AG04450 (cell line): ENCODE measurements around the gene COL6A2. TPM values are rescaled to one million over a fixed set of nuclear protein-coding genes. Genes with fewer than 3 reads are reported as not detected.

ENCODE experiments used
- CTCF ChIA-PET: fragments of 300-600, 350-600 bp; formaldehyde crosslinking; extraction: SDS; loops from one replicate; lab custom pipeline; 2022; ENCODE audit warnings: antibody characterized with exemption, inconsistent platforms; lab: Charles Lee
- POLR2A ChIA-PET: fragments of 350-600 bp; formaldehyde crosslinking; extraction: SDS; loops from one replicate; lab custom pipeline; 2021; ENCODE audit warnings: antibody characterized with exemption, inconsistent platforms; lab: Yijun Ruan, JAX
- DNase-seq: peaks from one replicate; pipeline ENCODE4 v3.0.0-alpha.2; 2011; ENCODE audit warnings: low read depth, low spot score
- H3K27ac ChIP-seq: one replicate; pipeline ENCODE4 v1.5.1; 2012; ENCODE audit warnings: low read depth, low read length, control low read depth
- H3K27me3 ChIP-seq: one replicate; pipeline ENCODE4 v1.6.0; 2012; ENCODE audit warnings: low read length; ENCODE audit not compliant: control insufficient read depth, insufficient read depth
- H3K4me3 ChIP-seq: 2 replicates; pipeline ENCODE4 v1.5.1; 2011; ENCODE audit warnings: mild to moderate bottlenecking, low read depth, low read length, control low read depth
- H3K9me3 ChIP-seq: 2 replicates; pipeline ENCODE4 v1.5.1; 2012; ENCODE audit warnings: low read length; ENCODE audit not compliant: control insufficient read depth, insufficient read depth
- polyA plus RNA-seq: library from polyadenylated mRNA; depleted of rRNA; stranded (reverse); fragments of >200 nt; gene quantifications from 2 replicates; pipeline ENCODE4 v1.2.3, GENCODE V29; 2011
- TF ChIP-seq, protein P1 (sequence below): IDR thresholded peaks from 2 replicates; pipeline ENCODE4 v1.5.1; 2011; ENCODE audit warnings: low read depth, low read length, control low read depth, inconsistent platforms

COL6A2 gene
- polyA plus RNA-seq, 1 experiment, result 454 TPM

DNA sequence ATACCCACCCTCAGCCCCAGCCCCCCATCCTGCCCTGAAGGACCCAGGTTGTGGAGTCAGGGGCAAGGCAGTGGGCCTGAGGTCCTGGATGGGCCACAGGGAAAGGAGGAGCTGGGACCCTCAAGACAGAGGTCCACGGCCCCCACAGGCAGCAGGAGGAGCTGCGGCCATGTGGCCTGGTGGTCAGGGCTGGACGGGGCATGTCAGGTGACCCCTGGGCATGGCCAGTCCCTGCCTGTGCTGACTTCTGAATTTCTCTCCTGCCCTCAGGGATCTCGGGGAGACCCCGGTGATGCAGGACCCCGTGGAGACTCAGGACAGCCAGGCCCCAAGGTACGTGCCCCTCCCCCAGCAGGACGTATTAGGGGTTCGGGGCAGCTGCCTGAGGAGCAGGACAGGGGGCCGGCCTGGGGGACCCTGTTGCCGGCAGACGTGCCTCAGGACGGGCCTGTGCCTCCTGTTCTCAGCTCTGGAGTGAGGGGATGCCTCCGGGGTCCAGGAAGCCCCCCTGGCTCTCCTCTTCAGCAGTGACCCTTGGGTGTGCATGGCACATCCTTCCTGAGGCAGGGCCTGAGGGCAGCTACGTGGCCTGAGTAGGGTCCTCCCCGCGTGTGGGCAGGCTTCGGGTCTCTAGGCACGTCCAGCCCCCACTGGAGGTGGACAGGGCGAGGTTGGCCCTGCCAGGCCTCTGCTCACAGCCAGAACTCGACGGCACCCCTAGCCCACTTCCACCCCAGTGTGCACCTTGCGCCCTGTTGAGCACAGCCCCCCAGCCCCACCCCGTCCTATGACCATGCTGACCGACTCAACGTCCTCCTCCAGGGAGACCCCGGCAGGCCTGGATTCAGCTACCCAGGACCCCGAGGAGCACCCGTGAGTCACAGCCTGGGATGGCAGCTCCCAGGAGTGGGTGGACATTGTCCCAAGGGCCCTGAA lies 23.6 kb downstream of the COL6A2 start:
- Histone ChIP-seq H3K9me3 (peaks cover 13% of the 10 kb centered on the region; the same call in 1 of the 2 replicates), H3K4me3 (no peak overlapping the region), H3K27ac (peak overlapping the region; percentile 52), H3K27me3 (no peaks in the 10 kb centered on the region)
- ChIA-PET CTCF (interaction anchor here (0.7 to 1.3 kb wide), 4 partner anchors 22 to 151 kb away, joined by 3 to 5 read pairs (median 4); no protein-coding TSS in a partner anchor), POLR2A (interaction anchor here (0.8 to 1.3 kb wide), 2 partner anchors 8 to 140 kb away, joined by 3 to 4 read pairs; partner anchors contain the start of gene COL6A1)
- DNase-seq, result no peak
- TF ChIP-seq, protein P1, sequence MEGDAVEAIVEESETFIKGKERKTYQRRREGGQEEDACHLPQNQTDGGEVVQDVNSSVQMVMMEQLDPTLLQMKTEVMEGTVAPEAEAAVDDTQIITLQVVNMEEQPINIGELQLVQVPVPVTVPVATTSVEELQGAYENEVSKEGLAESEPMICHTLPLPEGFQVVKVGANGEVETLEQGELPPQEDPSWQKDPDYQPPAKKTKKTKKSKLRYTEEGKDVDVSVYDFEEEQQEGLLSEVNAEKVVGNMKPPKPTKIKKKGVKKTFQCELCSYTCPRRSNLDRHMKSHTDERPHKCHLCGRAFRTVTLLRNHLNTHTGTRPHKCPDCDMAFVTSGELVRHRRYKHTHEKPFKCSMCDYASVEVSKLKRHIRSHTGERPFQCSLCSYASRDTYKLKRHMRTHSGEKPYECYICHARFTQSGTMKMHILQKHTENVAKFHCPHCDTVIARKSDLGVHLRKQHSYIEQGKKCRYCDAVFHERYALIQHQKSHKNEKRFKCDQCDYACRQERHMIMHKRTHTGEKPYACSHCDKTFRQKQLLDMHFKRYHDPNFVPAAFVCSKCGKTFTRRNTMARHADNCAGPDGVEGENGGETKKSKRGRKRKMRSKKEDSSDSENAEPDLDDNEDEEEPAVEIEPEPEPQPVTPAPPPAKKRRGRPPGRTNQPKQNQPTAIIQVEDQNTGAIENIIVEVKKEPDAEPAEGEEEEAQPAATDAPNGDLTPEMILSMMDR, result no peak

DNA sequence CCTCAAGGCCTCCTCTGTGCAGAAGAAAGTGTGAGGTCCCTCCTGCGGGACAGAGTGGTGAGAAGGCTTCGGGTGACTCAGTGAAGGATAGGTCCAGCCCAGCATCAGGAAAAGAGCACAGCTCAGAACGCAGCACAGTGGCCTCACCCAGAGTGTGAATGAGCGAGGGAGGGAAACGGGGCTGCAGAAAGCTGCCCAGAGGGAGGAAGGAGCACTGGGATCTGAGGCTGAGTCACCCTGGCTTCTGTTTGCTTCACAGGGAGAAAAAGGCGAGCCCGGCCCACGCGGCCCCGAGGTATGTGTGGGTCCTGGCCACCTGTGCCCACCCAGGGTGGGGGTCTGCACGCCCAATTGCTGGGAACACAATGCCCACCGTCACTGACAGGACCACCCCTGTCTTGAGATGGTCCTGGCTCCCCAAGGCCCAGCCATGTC lies 24.3 kb downstream of the COL6A2 start:
- TF ChIP-seq, protein P1, result no peak
- Histone ChIP-seq H3K4me3 (no peak overlapping the region), H3K27me3 (no peaks in the 10 kb centered on the region), H3K9me3 (peaks cover 16% of the 10 kb centered on the region; the same call in 1 of the 2 replicates), H3K27ac (peak overlapping the region; percentile 39)
- CTCF ChIA-PET, result interaction anchor here (0.7 to 1.3 kb wide), 3 partner anchors 21 to 152 kb away, joined by 3 to 5 read pairs (median 3); no protein-coding TSS in a partner anchor
- POLR2A ChIA-PET, result interaction anchor here (1.3 kb wide), 1 partner anchor 141 kb away, joined by 4 read pairs; the partner anchor contains the start of gene COL6A1
- DNase-seq, result no peak

DNA sequence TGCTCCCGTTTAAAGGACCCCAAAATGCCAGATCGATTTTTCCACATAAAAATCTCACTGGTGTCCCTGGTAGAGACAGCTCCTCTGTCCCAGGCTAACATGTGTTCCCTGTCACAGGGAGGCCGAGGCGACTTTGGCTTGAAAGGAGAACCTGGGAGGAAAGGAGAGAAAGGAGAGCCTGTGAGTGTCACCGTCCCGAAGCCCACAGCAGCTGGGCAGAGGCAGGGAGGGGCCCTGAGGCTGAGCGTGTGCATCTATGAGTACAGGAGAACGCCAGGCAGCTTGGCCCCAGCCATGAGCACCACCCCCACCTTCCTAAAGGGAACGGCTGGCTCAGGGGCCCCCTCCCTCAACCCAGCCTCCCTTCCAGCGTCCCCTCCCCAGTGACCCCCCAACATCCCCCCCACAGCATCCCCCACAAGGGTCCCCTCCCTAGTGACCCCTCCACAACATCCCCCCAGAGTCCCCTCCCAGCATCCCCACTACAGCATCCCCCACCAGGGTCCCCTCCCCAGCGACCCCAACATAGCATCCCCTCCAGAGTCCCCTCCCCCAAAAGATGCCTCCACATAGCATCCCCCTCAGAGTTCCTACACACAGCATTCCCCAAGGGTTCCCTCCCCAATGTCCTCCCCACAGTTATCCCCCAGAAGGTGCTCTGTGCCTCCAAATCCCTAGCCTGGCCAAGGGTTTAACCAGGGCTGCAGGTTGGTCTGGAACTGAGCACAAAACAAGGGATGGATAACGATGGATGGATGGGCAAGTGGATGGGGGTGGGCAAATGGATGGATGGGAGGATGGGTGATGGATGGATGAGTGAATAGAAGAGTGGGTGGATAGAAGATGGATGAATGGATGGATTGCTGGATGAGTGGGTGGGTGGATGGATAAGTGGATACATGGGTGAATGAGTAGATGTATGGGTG lies 25.1 kb downstream of the COL6A2 start:
- POLR2A ChIA-PET, result no interaction called here
- CTCF ChIA-PET, result interaction anchor here (0.7 to 1.3 kb wide), 3 partner anchors 20 to 152 kb away, joined by 3 to 5 read pairs (median 3); no protein-coding TSS in a partner anchor
- Histone ChIP-seq H3K9me3 (peaks cover 16% of the 10 kb centered on the region; the same call in 1 of the 2 replicates), H3K4me3 (no peak overlapping the region), H3K27me3 (no peaks in the 10 kb centered on the region), H3K27ac (no peak overlapping the region)
- no peak for DNase-seq
- TF ChIP-seq, protein P1, result no peak

DNA sequence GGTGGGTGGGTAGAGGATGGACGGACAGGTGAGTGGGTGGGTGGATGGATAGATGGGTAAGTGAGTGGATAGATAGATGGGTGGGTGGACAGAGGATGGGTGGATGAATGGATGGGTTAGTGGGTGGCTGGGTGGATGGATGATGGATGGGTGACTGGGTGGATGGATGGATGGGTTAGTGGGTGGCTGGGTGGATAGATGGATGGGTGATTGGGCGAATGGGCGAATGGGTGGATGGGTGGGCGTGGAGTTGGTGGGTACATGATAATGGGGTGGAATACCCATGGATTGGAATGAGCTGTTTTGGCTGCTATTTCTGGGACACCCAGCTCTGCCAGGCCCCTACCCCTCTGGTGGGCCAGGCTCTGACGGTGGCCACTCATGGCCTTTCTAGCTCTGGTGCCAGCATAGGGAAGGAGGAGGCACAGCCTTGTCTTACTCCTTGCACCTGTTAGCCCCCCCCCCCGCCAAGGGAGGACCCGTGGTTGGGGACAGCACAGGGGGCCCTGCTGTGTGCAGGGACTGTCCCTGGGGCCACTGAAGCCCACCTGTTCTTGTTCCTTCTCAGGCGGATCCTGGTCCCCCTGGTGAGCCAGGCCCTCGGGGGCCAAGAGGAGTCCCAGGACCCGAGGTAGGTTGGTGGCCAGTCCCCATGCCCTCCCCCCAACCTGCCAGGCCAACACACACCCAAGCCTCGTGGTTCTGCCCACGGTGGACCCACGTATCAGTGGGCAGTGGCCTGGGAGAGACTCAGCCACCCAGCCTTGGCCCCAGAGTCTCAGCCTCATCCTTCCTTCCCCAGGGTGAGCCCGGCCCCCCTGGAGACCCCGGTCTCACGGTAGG lies 26.4 kb downstream of the COL6A2 start:
- no peak for DNase-seq
- POLR2A ChIA-PET, result interaction anchor here (0.9 kb wide), 1 partner anchor 8 kb away, joined by 3 read pairs; no protein-coding TSS in a partner anchor
- CTCF ChIA-PET, result no interaction called here

More for the DNA sequence above, 26.4 kb downstream of the COL6A2 start:
- Histone ChIP-seq H3K27ac (peak overlapping the region; percentile 21), H3K4me3 (no peak overlapping the region), H3K27me3 (no peaks in the 10 kb centered on the region), H3K9me3 (peaks cover 23% of the 10 kb centered on the region; the same call in 1 of the 2 replicates)
- TF ChIP-seq, protein P1, result no peak
